GM18907 (cell line): Measurements from ENCODE around the gene IL32.

Source experiments
- ATAC-seq: cut with Tn5 transposase; IDR thresholded peaks from one replicate; pipeline ENCODE4 v1.9.1; 2021; ENCODE audit warnings: mild to moderate bottlenecking, moderate library complexity; ENCODE audit not compliant: unreplicated experiment

The IL32 gene

GRCh38 chr16:3027983-3028715 is 37.3 kb upstream of the IL32 start:
- ATAC-seq = peak; percentile 33

- no peak for ATAC-seq
Measured at GRCh38 chr16:3028716-3029319, 36.6 kb upstream of the IL32 start.

GRCh38 chr16:3029491-3030221 is 35.8 kb upstream of the IL32 start:
- no peak for ATAC-seq

- ATAC-seq = no peak
Measured at GRCh38 chr16:3030222-3031212, 34.9 kb upstream of the IL32 start.

GRCh38 chr16:3032624-3033023 is 32.8 kb upstream of the IL32 start:
- no peak for ATAC-seq

- no peak for ATAC-seq
Measured at GRCh38 chr16:3035289-3035971, 30.0 kb upstream of the IL32 start.

- no peak for ATAC-seq
Measured at GRCh38 chr16:3035972-3036725, 29.3 kb upstream of the IL32 start.

GRCh38 chr16:3036726-3037315 is 28.6 kb upstream of the IL32 start, which contains the start of gene BICDL2:
BICDL2 (minus strand) TSS chr16:3036944; CDS start chr16:3035496, 1,448 bp downstream.
- no peak for ATAC-seq

- no peak for ATAC-seq
Measured at GRCh38 chr16:3038256-3038655, 27.2 kb upstream of the IL32 start.

- no peak for ATAC-seq
Measured at GRCh38 chr16:3038896-3039295, 26.5 kb upstream of the IL32 start.

- no peak for ATAC-seq
Measured at GRCh38 chr16:3042376-3042775, 23.1 kb upstream of the IL32 start.

- no peak for ATAC-seq
Measured at GRCh38 chr16:3044708-3045107, 20.7 kb upstream of the IL32 start.

- ATAC-seq = peak; percentile 48
Measured at GRCh38 chr16:3045758-3046640, 19.4 kb upstream of the IL32 start, which contains the start of gene MMP25. MMP25 (plus strand) TSS chr16:3046561; CDS start chr16:3046918, 357 bp downstream.

GRCh38 chr16:3046641-3047386 is 18.6 kb upstream of the IL32 start:
- ATAC-seq = no peak

- no peak for ATAC-seq
Measured at GRCh38 chr16:3047387-3047720, 18.1 kb upstream of the IL32 start.

GRCh38 chr16:3049921-3050481 is 15.4 kb upstream of the IL32 start:
- no peak for ATAC-seq

GRCh38 chr16:3050487-3050886 is 15.0 kb upstream of the IL32 start:
- no peak for ATAC-seq
